ENCODE data around the gene SLC26A3.

SLC26A3 gene

GRCh38 chr7:107768263-107768662 is 34.8 kb downstream of the SLC26A3 start:
- no peak for TF ChIP-seq ZBTB11 (tag by site-specific recombination; conservative IDR thresholded peaks at IDR 0.05; ENCODE audit: low read depth)
- TF ChIP-seq ZNF24 (tag by site-specific recombination; IDR thresholded peaks at IDR 0.05): no peak
- no peak for TF ChIP-seq ZNF580 (tag by site-specific recombination; IDR thresholded peaks at IDR 0.05)
- TF ChIP-seq ZNF184 (tag by site-specific recombination; IDR thresholded peaks at IDR 0.05): no peak
- TF ChIP-seq GLIS1 (tag by site-specific recombination; IDR thresholded peaks at IDR 0.05): no peak
- no peak for TF ChIP-seq ZNF510 (tag by site-specific recombination; IDR thresholded peaks at IDR 0.05; ENCODE audit: insufficient replicate concordance)
- TF ChIP-seq KLF10 (tag by site-specific recombination; IDR thresholded peaks at IDR 0.05): no peak
- ChIA-PET CTCF (no interaction called here), POLR2A (no interaction called here)
- Histone ChIP-seq H3K27ac (ENCODE audit: extremely low read depth, low read depth, low read length) (no peak overlapping the region), H3K36me3 (ENCODE audit: control insufficient read depth in 2 of 2, insufficient read depth in 1 of 2, low read length in 2 of 2) (no peaks in the 10 kb centered on the region), H3K9me3 (ENCODE audit: control insufficient read depth, insufficient read depth, low read depth, low read length) (no peaks in the 10 kb centered on the region), H3K4me1 (ENCODE audit: control insufficient read depth, insufficient read depth, low read length) (no peaks in the 10 kb centered on the region), H3K4me3 (ENCODE audit: low read depth, low read length) (no peak overlapping the region)

GRCh38 chr7:107767391-107767790 is 35.6 kb downstream of the SLC26A3 start:
- H3K27ac ChIP-seq (ENCODE audit: extremely low read depth, low read depth, low read length): no peak overlapping the region
- CTCF ChIA-PET: no interaction called here
- no peaks in the 10 kb centered on the region for H3K4me1 ChIP-seq (ENCODE audit: control insufficient read depth, insufficient read depth, low read length)
- no peaks in the 10 kb centered on the region for H3K36me3 ChIP-seq (ENCODE audit: control insufficient read depth in 2 of 2, insufficient read depth in 1 of 2, low read length in 2 of 2)
- TF ChIP-seq ZNF133 (tag by site-specific recombination; IDR thresholded peaks at IDR 0.05) (no peak), ZNF837 (tag by site-specific recombination; IDR thresholded peaks at IDR 0.05) (no peak), ZNF292 (tag by site-specific recombination; IDR thresholded peaks at IDR 0.05; ENCODE audit: borderline replicate concordance, low read depth) (no peak), ZIC2 (tag by site-specific recombination; IDR thresholded peaks at IDR 0.05) (no peak), ZNF394 (tag by site-specific recombination; IDR thresholded peaks at IDR 0.05; ENCODE audit: borderline replicate concordance) (no peak), SCRT2 (tag by site-specific recombination; IDR thresholded peaks at IDR 0.05) (peak; percentile 65), OVOL3 (tag by site-specific recombination; IDR thresholded peaks at IDR 0.05) (no peak)
- no peak overlapping the region for H3K4me3 ChIP-seq (ENCODE audit: low read depth, low read length)
- POLR2A ChIA-PET: no interaction called here
- no peaks in the 10 kb centered on the region for H3K9me3 ChIP-seq (ENCODE audit: control insufficient read depth, insufficient read depth, low read depth, low read length)

DNA sequence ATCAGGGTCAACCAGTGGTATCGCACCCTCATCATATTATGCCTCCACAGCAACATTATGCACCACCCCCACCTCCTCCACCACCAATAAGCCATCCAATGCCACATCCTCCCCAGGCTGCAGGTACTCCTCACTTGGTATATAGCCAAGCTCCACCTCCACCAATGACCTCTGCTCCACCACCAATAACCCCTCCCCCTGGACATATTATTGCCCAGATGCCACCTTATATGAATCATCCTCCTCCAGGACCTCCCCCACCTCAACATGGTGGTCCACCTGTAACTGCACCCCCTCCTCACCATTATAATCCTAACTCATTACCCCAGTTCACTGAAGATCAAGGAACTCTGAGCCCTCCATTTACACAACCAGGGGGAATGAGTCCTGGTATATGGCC is 44.4 kb downstream of the SLC26A3 start:
- H3K4me3 ChIP-seq (ENCODE audit: low read depth, low read length): no peak overlapping the region
- H3K36me3 ChIP-seq (ENCODE audit: control insufficient read depth in 2 of 2, insufficient read depth in 1 of 2, low read length in 2 of 2): peaks cover 36 to 58% of the 10 kb centered on the region in 2 experiments
- H3K4me1 ChIP-seq (ENCODE audit: control insufficient read depth, insufficient read depth, low read length): no peaks in the 10 kb centered on the region
- no peaks in the 10 kb centered on the region for H3K9me3 ChIP-seq (ENCODE audit: control insufficient read depth, insufficient read depth, low read depth, low read length)
- ChIA-PET POLR2A (interaction anchor here (0.5 kb wide), 1 partner anchor 216 kb away, joined by 6 read pairs; no protein-coding TSS in a partner anchor), CTCF (no interaction called here)
- H3K27ac ChIP-seq (ENCODE audit: extremely low read depth, low read depth, low read length): no peak overlapping the region
- TF ChIP-seq SETDB1 (IDR thresholded peaks at IDR 0.05; ENCODE audit: insufficient read length, low read length) (no peak), ZNF169 (tag by site-specific recombination; IDR thresholded peaks at IDR 0.05) (no peak), ZNF585B (tag by site-specific recombination; IDR thresholded peaks at IDR 0.05) (no peak), ZNF335 (tag by site-specific recombination; conservative IDR thresholded peaks at IDR 0.05) (no peak), AEBP2 (tag by site-specific recombination; IDR thresholded peaks at IDR 0.05; ENCODE audit: borderline replicate concordance) (no peak), GFI1B (tag by site-specific recombination; IDR thresholded peaks at IDR 0.05) (no peak), ZNF391 (tag by site-specific recombination; IDR thresholded peaks at IDR 0.05; ENCODE audit: borderline replicate concordance, low read depth) (no peak), ZNF701 (tag by site-specific recombination; IDR thresholded peaks at IDR 0.05) (no peak), HOXC10 (CRISPR knock-in tag; IDR thresholded peaks at IDR 0.05) (no peak), ZNF658 (tag by site-specific recombination; IDR thresholded peaks at IDR 0.05) (no peak), ZBTB7A (tag by site-specific recombination; IDR thresholded peaks at IDR 0.05; ENCODE audit: low read depth) (no peak), ZNF239 (tag by site-specific recombination; IDR thresholded peaks at IDR 0.05) (no peak), ZNF596 (tag by site-specific recombination; IDR thresholded peaks at IDR 0.05) (no peak)
- TF ChIP-seq, protein P1, sequence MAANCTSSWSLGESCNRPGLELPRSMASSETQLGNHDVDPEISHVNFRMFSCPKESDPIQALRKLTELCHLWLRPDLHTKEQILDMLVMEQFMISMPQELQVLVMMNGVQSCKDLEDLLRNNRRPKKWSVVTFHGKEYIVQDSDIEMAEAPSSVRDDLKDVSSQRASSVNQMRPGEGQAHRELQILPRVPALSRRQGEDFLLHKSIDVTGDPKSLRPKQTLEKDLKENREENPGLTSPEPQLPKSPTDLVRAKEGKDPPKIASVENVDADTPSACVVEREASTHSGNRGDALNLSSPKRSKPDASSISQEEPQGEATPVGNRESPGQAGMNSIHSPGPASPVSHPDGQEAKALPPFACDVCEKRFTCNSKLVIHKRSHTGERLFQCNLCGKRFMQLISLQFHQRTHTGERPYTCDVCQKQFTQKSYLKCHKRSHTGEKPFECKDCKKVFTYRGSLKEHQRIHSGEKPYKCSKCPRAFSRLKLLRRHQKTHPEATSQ (tag by site-specific recombination; IDR thresholded peaks at IDR 0.05): no peak

Data from HEK293 (cell line).